Measurements from ENCODE around the gene ELN.

DNA sequence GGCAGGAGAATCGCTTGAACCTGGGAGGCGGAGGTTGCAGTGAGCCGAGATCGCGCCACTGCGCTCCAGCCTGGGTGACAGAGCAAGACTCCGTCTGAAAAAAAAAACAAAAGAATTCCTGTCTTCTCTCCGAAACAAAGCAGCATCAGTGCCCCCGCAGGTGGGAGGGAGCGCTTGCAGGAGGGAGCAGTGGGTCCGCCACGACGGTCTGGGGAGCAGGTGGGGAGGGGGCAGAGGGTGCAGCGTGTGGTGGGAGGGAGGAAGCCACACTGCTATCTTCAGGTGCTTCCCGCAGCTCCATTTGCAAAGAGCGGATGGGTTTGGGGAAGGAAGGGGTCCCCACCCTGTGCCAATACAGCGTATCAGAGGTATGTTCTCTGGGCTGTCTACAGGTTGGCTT, 87.4 kb downstream of the ELN start:
- TF ChIP-seq ZNF565 (CRISPR knock-in tag; conservative IDR thresholded peaks at IDR 0.05; ENCODE audit: low read depth): no peak
- TF ChIP-seq, protein P1, sequence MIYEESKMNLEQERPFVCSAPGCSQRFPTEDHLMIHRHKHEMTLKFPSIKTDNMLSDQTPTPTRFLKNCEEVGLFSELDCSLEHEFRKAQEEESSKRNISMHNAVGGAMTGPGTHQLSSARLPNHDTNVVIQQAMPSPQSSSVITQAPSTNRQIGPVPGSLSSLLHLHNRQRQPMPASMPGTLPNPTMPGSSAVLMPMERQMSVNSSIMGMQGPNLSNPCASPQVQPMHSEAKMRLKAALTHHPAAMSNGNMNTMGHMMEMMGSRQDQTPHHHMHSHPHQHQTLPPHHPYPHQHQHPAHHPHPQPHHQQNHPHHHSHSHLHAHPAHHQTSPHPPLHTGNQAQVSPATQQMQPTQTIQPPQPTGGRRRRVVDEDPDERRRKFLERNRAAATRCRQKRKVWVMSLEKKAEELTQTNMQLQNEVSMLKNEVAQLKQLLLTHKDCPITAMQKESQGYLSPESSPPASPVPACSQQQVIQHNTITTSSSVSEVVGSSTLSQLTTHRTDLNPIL (CRISPR knock-in tag; IDR thresholded peaks at IDR 0.05; ENCODE audit: low read depth): no peak
- no peak for TF ChIP-seq PPARA (CRISPR knock-in tag; IDR thresholded peaks at IDR 0.05; ENCODE audit: borderline replicate concordance)
- TF ChIP-seq CSDC2 (CRISPR knock-in tag; IDR thresholded peaks at IDR 0.05): no peak
- TF ChIP-seq RARB (CRISPR knock-in tag; IDR thresholded peaks at IDR 0.05): no peak
- TF ChIP-seq ZNF8 (CRISPR knock-in tag; IDR thresholded peaks at IDR 0.05): no peak
- TF ChIP-seq, protein P2, sequence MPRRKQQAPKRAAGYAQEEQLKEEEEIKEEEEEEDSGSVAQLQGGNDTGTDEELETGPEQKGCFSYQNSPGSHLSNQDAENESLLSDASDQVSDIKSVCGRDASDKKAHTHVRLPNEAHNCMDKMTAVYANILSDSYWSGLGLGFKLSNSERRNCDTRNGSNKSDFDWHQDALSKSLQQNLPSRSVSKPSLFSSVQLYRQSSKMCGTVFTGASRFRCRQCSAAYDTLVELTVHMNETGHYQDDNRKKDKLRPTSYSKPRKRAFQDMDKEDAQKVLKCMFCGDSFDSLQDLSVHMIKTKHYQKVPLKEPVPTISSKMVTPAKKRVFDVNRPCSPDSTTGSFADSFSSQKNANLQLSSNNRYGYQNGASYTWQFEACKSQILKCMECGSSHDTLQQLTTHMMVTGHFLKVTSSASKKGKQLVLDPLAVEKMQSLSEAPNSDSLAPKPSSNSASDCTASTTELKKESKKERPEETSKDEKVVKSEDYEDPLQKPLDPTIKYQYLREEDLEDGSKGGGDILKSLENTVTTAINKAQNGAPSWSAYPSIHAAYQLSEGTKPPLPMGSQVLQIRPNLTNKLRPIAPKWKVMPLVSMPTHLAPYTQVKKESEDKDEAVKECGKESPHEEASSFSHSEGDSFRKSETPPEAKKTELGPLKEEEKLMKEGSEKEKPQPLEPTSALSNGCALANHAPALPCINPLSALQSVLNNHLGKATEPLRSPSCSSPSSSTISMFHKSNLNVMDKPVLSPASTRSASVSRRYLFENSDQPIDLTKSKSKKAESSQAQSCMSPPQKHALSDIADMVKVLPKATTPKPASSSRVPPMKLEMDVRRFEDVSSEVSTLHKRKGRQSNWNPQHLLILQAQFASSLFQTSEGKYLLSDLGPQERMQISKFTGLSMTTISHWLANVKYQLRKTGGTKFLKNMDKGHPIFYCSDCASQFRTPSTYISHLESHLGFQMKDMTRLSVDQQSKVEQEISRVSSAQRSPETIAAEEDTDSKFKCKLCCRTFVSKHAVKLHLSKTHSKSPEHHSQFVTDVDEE (CRISPR knock-in tag; IDR thresholded peaks at IDR 0.05): no peak
- no peak for TF ChIP-seq SNAI2 (CRISPR knock-in tag; IDR thresholded peaks at IDR 0.05)
- no peak for TF ChIP-seq ZFP3 (CRISPR knock-in tag; IDR thresholded peaks at IDR 0.05)
- TF ChIP-seq TOX (CRISPR knock-in tag; IDR thresholded peaks at IDR 0.05; ENCODE audit: borderline replicate concordance): no peak
- TF ChIP-seq, protein P3, sequence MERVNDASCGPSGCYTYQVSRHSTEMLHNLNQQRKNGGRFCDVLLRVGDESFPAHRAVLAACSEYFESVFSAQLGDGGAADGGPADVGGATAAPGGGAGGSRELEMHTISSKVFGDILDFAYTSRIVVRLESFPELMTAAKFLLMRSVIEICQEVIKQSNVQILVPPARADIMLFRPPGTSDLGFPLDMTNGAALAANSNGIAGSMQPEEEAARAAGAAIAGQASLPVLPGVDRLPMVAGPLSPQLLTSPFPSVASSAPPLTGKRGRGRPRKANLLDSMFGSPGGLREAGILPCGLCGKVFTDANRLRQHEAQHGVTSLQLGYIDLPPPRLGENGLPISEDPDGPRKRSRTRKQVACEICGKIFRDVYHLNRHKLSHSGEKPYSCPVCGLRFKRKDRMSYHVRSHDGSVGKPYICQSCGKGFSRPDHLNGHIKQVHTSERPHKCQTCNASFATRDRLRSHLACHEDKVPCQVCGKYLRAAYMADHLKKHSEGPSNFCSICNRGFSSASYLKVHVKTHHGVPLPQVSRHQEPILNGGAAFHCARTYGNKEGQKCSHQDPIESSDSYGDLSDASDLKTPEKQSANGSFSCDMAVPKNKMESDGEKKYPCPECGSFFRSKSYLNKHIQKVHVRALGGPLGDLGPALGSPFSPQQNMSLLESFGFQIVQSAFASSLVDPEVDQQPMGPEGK (CRISPR knock-in tag; IDR thresholded peaks at IDR 0.05; ENCODE audit: borderline replicate concordance): no peak
- TF ChIP-seq OSR1 (CRISPR knock-in tag; IDR thresholded peaks at IDR 0.05): no peak
- TF ChIP-seq ARNTL (CRISPR knock-in tag; IDR thresholded peaks at IDR 0.05; ENCODE audit: borderline replicate concordance, low read depth): no peak
